ENCODE measurements around the gene HIPK2. TPM values are rescaled to one million over a fixed set of nuclear protein-coding genes. Genes with fewer than 3 reads are reported as not detected.

Gene HIPK2
- polyA plus RNA-seq, 1 donor (not counting 4 experiments of a cell fraction or from before 2014, with no cell fraction given) = 5.8 TPM

DNA sequence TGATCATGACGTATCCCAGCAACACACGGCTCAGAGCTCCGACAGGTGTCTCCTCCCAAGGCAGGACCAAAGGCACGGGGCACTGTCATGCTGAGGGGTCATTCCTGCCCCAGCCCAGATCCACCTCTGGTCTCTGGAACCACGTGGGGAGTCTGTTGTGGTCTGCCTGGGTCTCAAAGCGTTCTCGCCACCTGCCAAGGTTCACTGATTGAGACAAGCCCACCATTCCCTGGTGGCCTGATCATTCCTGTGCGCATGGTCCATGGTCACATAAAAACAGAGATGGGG, 83.5 kb downstream of the HIPK2 start:
- Histone ChIP-seq H3K36me3 (ENCODE audit: control insufficient read depth in 2 of 2, extremely low read depth in 1 of 2, insufficient read depth in 2 of 2, low read length in 2 of 2) (peaks cover 8 to 14% of the 10 kb centered on the region in 2 experiments), H3K27me3 (ENCODE audit: control insufficient read depth, extremely low read depth, insufficient read depth, low read length) (no peaks in the 10 kb centered on the region), H3K27ac (ENCODE audit: control insufficient read depth, insufficient read depth, low read length) (no peak overlapping the region), H3K9me1 (ENCODE audit: control insufficient read depth, extremely low read depth, insufficient read depth, low read length) (no peaks in the 10 kb centered on the region), H3K4me3 (ENCODE audit: control insufficient read depth in 2 of 3, extremely low read depth in 1 of 3, insufficient read depth in 2 of 3, low read depth in 1 of 3, low read length in 3 of 3) (no peak overlapping the region), H3K9me3 (ENCODE audit: control insufficient read depth, low read depth, low read length) (no peaks in the 10 kb centered on the region), H3K4me1 (ENCODE audit: control insufficient read depth, extremely low read depth, insufficient read depth, low read length) (no peaks in the 10 kb centered on the region), H2AFZ (ENCODE audit: control insufficient read depth, low read length) (no peak overlapping the region), H4K20me1 (ENCODE audit: control insufficient read depth, extremely low read depth, insufficient read depth, low read length) (no peaks in the 10 kb centered on the region), H3K9ac (ENCODE audit: control insufficient read depth, extremely low read depth, insufficient read depth, low read length) (no peak overlapping the region), H3K4me2 (ENCODE audit: control insufficient read depth, extremely low read depth, insufficient read depth, low read depth, low read length) (no peak overlapping the region), H3K79me2 (ENCODE audit: control insufficient read depth, insufficient read depth, low read length) (peaks cover 5% of the 10 kb centered on the region)
- TF ChIP-seq EZH2 (IDR thresholded peaks at IDR 0.05; ENCODE audit: low read length) = no peak
- TF ChIP-seq, protein P1, sequence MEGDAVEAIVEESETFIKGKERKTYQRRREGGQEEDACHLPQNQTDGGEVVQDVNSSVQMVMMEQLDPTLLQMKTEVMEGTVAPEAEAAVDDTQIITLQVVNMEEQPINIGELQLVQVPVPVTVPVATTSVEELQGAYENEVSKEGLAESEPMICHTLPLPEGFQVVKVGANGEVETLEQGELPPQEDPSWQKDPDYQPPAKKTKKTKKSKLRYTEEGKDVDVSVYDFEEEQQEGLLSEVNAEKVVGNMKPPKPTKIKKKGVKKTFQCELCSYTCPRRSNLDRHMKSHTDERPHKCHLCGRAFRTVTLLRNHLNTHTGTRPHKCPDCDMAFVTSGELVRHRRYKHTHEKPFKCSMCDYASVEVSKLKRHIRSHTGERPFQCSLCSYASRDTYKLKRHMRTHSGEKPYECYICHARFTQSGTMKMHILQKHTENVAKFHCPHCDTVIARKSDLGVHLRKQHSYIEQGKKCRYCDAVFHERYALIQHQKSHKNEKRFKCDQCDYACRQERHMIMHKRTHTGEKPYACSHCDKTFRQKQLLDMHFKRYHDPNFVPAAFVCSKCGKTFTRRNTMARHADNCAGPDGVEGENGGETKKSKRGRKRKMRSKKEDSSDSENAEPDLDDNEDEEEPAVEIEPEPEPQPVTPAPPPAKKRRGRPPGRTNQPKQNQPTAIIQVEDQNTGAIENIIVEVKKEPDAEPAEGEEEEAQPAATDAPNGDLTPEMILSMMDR (optimal IDR thresholded peaks at IDR 0.05 in 1 of 3, IDR thresholded peaks at IDR 0.05 in 1 of 3, conservative IDR thresholded peaks at IDR 0.05 in 1 of 3; ENCODE audit: extremely low read depth in 1 of 3, insufficient read depth in 2 of 3, low read length in 3 of 3) = no peak
- DNase-seq (ENCODE audit: low read depth, low spot score) = no peak
- no peak for FAIRE-seq
- dilution Hi-C loops (cut with MboI; ENCODE audit: extremely low pct_ligation_motif_present, low sequenced_read_pairs) = no loop called here

DNA sequence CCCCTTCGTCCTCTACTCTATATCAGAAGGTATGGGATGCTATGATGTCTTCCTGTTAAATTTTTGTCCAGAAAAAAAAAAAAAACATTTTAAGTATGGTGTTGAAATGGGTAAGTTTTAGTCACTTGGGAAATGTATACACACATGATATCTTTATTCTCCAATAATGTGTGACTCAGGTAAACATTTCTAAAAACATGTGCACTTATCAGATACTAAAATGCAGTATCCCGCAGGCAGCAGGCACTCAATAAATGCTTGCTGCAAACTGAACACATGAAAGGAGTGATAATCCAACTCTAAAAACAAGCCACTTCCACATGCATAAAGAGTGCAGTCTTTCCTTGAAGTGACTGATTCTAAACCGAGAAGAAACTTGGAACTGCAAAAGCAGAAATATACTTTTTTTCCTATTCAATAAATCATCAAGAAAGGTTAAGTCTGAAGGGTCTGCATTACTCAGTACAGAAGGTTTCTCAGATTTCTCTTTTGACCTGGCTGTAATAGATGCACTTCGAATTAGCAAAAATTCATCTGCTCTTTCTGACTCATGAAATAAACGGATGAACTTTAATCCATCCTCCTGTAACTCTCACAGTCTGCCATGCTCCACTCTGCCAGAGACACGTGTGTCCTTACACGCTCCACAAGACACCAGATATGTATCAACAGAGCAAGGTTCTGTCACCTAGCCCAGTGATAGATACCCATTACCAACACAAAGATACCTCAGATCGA, 84.0 kb downstream of the HIPK2 start:
- no peak overlapping the region for H3K4me2 ChIP-seq (ENCODE audit: control insufficient read depth, extremely low read depth, insufficient read depth, low read depth, low read length)
- TF ChIP-seq, protein P1 (optimal IDR thresholded peaks at IDR 0.05 in 1 of 3, IDR thresholded peaks at IDR 0.05 in 1 of 3, conservative IDR thresholded peaks at IDR 0.05 in 1 of 3; ENCODE audit: extremely low read depth in 1 of 3, insufficient read depth in 2 of 3, low read length in 3 of 3) = no peak
- no peak for TF ChIP-seq EZH2 (IDR thresholded peaks at IDR 0.05; ENCODE audit: low read length)
- no peak overlapping the region for H3K9ac ChIP-seq (ENCODE audit: control insufficient read depth, extremely low read depth, insufficient read depth, low read length)
- no peak overlapping the region for H2AFZ ChIP-seq (ENCODE audit: control insufficient read depth, low read length)
- H3K9me3 ChIP-seq (ENCODE audit: control insufficient read depth, low read depth, low read length) = no peaks in the 10 kb centered on the region
- no peaks in the 10 kb centered on the region for H3K27me3 ChIP-seq (ENCODE audit: control insufficient read depth, extremely low read depth, insufficient read depth, low read length)
- H3K36me3 ChIP-seq (ENCODE audit: control insufficient read depth in 2 of 2, extremely low read depth in 1 of 2, insufficient read depth in 2 of 2, low read length in 2 of 2) = peaks cover 8 to 10% of the 10 kb centered on the region in 2 experiments
- DNase-seq (ENCODE audit: low read depth, low spot score) = no peak
- no peaks in the 10 kb centered on the region for H3K9me1 ChIP-seq (ENCODE audit: control insufficient read depth, extremely low read depth, insufficient read depth, low read length)
- no peak for FAIRE-seq
- dilution Hi-C loops (cut with MboI; ENCODE audit: extremely low pct_ligation_motif_present, low sequenced_read_pairs) = no loop called here
- no peak overlapping the region for H3K4me3 ChIP-seq (ENCODE audit: control insufficient read depth in 2 of 3, extremely low read depth in 1 of 3, insufficient read depth in 2 of 3, low read depth in 1 of 3, low read length in 3 of 3)
- H3K79me2 ChIP-seq (ENCODE audit: control insufficient read depth, insufficient read depth, low read length) = peaks cover 5% of the 10 kb centered on the region
- no peaks in the 10 kb centered on the region for H4K20me1 ChIP-seq (ENCODE audit: control insufficient read depth, extremely low read depth, insufficient read depth, low read length)
- no peaks in the 10 kb centered on the region for H3K4me1 ChIP-seq (ENCODE audit: control insufficient read depth, extremely low read depth, insufficient read depth, low read length)
- no peak overlapping the region for H3K27ac ChIP-seq (ENCODE audit: control insufficient read depth, insufficient read depth, low read length)
